GM12801 (cell line): ENCODE data around the gene NCOA5.

ENCODE experiments used
- TF ChIP-seq, protein P1 (sequence below): IDR thresholded peaks from one replicate; pipeline ENCODE4 v1.5.1; 2011; ENCODE audit warnings: control low read depth; ENCODE audit not compliant: insufficient read length; ENCODE audit errors: extremely low read depth

NCOA5 gene

DNA sequence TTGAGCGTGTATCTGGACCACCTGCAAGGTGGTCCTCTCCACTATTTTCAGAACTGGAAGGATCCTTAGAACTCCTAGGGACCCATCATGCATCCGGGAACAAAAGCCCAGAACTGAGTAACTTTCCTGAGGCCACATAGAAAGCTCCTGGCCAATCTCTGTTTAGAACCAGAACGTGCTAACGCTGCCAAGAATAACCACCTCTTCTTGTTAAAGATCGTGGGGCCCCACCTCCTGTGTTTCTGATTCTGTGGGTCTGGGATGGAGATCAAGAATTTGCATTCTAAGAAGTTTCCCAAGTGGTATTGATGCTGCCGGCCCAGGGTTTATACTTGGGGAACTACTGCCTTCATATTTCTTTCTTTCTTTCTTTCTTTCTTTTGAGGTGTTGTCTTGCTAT is 41.6 kb upstream of the NCOA5 start:
- TF ChIP-seq, protein P1, sequence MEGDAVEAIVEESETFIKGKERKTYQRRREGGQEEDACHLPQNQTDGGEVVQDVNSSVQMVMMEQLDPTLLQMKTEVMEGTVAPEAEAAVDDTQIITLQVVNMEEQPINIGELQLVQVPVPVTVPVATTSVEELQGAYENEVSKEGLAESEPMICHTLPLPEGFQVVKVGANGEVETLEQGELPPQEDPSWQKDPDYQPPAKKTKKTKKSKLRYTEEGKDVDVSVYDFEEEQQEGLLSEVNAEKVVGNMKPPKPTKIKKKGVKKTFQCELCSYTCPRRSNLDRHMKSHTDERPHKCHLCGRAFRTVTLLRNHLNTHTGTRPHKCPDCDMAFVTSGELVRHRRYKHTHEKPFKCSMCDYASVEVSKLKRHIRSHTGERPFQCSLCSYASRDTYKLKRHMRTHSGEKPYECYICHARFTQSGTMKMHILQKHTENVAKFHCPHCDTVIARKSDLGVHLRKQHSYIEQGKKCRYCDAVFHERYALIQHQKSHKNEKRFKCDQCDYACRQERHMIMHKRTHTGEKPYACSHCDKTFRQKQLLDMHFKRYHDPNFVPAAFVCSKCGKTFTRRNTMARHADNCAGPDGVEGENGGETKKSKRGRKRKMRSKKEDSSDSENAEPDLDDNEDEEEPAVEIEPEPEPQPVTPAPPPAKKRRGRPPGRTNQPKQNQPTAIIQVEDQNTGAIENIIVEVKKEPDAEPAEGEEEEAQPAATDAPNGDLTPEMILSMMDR: no peak

DNA sequence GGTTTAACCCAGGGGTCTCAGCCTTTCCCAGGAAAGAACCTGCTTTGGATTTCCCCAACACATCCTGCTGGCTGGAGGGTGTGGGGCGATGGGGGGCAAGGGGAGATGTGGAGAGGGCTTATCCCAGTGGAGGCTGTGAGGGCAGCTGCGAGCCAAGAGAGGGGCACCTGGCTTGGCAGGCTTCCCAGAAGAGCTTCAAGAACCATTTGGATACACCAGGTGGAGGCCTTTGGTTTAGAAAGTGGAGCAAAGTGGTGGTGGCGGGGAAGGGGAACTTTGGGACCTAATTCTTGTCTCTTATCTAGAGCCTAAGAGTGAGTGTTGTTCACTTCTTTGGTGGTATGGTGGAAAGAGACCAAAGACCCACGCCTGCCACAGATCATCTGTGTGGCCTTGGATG is 40.8 kb upstream of the NCOA5 start:
- TF ChIP-seq, protein P1: no peak

DNA sequence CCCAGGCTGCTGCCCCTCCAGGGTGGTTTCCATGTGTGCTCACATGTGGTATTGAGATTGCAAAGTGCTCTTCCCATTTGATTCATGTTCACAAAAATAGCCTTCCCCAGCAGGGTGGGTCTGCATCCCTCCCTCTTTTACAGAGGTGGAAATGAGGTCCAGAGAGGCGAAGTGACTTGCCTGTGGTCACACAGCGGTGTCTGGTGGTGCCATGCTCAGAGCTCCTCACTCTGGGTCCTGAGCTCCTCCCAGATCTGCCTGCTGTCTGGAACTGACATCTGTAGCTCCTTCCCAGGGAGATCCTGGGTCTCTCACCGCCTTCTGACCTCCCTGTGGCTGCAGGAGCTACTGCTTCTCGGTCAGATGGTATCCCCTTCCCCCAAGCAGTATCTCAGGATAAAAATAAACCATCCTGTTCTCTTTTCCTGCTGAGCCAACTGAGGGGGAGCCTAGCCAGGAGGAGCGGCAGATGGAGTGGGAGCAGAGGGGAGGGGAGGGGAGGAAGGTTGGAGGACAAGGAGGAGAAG is 40.3 kb upstream of the NCOA5 start:
- TF ChIP-seq, protein P1: no peak

GRCh38 chr20:46128310-46129151 is 38.8 kb upstream of the NCOA5 start:
- TF ChIP-seq, protein P1: no peak

- TF ChIP-seq, protein P1: no peak
Measured at GRCh38 chr20:46127396-46128010, 37.7 kb upstream of the NCOA5 start.

GRCh38 chr20:46126440-46127056 is 36.8 kb upstream of the NCOA5 start:
- TF ChIP-seq, protein P1: no peak
